SU-DHL-6 (cell line): ENCODE measurements around the gene FIZ1.

Experiments used
- EZH2phosphoT487 ChIP-seq: fragments of 200-600 bp; sonication (generic), shearing (Covaris generic); conservative IDR thresholded peaks from 2 replicates; pipeline ENCODE4 v1.6.1; 2018; ENCODE audit warnings: mild to moderate bottlenecking, antibody characterized with exemption, low read length, moderate library complexity, mixed read lengths
- TF ChIP-seq, protein P1 (sequence below): fragments of 200-600 bp; sonication (generic); IDR thresholded peaks from one replicate; pipeline ENCODE4 v1.5.1; 2017; ENCODE audit warnings: antibody characterized with exemption, mild to moderate bottlenecking, low read length, moderate library complexity; ENCODE audit not compliant: insufficient read depth, poor library complexity, severe bottlenecking

DNA sequence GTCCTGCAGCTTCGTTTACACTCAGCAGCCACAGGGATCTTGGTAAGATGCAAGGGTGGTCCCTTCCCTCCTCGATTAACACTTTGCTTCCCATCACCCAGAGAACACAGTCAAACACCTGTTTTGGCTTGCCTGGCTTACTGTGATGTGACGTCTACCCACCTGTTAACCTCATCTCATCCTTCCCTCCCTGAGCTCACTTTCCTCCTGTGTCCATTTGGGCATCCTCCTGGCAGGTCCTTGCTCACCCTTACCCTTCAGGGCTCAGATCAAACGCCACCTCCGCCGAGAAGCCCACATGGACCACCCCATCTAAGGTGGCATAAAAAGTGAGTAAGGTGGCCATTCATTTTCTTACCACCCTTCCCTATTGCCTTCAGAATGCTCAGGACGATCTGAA lies 9.2 kb downstream of the FIZ1 start:
- TF ChIP-seq, protein P1, sequence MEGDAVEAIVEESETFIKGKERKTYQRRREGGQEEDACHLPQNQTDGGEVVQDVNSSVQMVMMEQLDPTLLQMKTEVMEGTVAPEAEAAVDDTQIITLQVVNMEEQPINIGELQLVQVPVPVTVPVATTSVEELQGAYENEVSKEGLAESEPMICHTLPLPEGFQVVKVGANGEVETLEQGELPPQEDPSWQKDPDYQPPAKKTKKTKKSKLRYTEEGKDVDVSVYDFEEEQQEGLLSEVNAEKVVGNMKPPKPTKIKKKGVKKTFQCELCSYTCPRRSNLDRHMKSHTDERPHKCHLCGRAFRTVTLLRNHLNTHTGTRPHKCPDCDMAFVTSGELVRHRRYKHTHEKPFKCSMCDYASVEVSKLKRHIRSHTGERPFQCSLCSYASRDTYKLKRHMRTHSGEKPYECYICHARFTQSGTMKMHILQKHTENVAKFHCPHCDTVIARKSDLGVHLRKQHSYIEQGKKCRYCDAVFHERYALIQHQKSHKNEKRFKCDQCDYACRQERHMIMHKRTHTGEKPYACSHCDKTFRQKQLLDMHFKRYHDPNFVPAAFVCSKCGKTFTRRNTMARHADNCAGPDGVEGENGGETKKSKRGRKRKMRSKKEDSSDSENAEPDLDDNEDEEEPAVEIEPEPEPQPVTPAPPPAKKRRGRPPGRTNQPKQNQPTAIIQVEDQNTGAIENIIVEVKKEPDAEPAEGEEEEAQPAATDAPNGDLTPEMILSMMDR: no peak
- TF ChIP-seq EZH2phosphoT487: no peak
